HEK293 (cell line): ENCODE data around the gene HIPK2.

Experiments
- CTCF ChIA-PET: fragments of 350-600 bp; formaldehyde crosslinking; extraction: SDS; loops from one replicate; lab custom pipeline; 2021; ENCODE audit warnings: antibody characterized with exemption; lab: Yijun Ruan, JAX
- POLR2A ChIA-PET: fragments of 300-600 bp; formaldehyde crosslinking; extraction: SDS; loops from one replicate; lab custom pipeline; 2020; ENCODE audit warnings: antibody characterized with exemption, inconsistent platforms; lab: Yijun Ruan, JAX
- H3K27ac ChIP-seq: fragments of 200-500 bp; sonication (Bioruptor generic); 2 replicates; pipeline ENCODE4 v1.5.1; 2014; ENCODE audit warnings: low read depth, low read length, control low read depth, inconsistent platforms; ENCODE audit errors: extremely low read depth
- H3K36me3 ChIP-seq, 2 experiments: fragments of 200-500 bp in 1 of 2; sonication (Bioruptor generic) in 1 of 2; 1 replicate in 1 of 2; 2 replicates in 1 of 2; pipeline ENCODE4 v1.5.1; 2014 to 2017; ENCODE audit warnings: inconsistent platforms in 2 of 2, low read length in 2 of 2; ENCODE audit not compliant: control insufficient read depth in 2 of 2, insufficient read depth in 1 of 2
- H3K4me1 ChIP-seq: fragments of 200-500 bp; sonication (Bioruptor generic); 2 replicates; pipeline ENCODE4 v1.5.1; 2014; ENCODE audit warnings: mild to moderate bottlenecking, low read length, inconsistent platforms; ENCODE audit not compliant: control insufficient read depth, insufficient read depth
- H3K4me3 ChIP-seq: 2 replicates; pipeline ENCODE4 v1.5.1; 2011; ENCODE audit warnings: low read depth, mild to moderate bottlenecking, control low read depth, low read length, moderate library complexity
- H3K9me3 ChIP-seq: fragments of 200-500 bp; sonication (Bioruptor generic); 2 replicates; pipeline ENCODE4 v1.5.1; 2014; ENCODE audit warnings: low read depth, low read length, inconsistent platforms; ENCODE audit not compliant: control insufficient read depth, insufficient read depth
- AEBP2 ChIP-seq: fragments of 450-650 bp; formaldehyde crosslinking; IDR thresholded peaks from 2 replicates; pipeline ENCODE4 v1.5.1; 2016; ENCODE audit warnings: missing biosample characterization, missing genetic modification characterization, borderline replicate concordance
- KLF1 ChIP-seq: fragments of 450-650 bp; formaldehyde crosslinking; IDR thresholded peaks from 2 replicates; pipeline ENCODE4 v1.5.1; 2016; ENCODE audit warnings: missing biosample characterization, missing genetic modification characterization
- KLF9 ChIP-seq: fragments of 450-650 bp; formaldehyde crosslinking; IDR thresholded peaks from 2 replicates; pipeline ENCODE4 v1.5.1; 2016; ENCODE audit warnings: missing biosample characterization, missing genetic modification characterization, low read depth
- OSR2 ChIP-seq: fragments of 450-650 bp; formaldehyde crosslinking; IDR thresholded peaks from 2 replicates; pipeline ENCODE4 v1.5.1; 2016; ENCODE audit warnings: missing biosample characterization, missing genetic modification characterization
- REPIN1 ChIP-seq: fragments of 450-650 bp; formaldehyde crosslinking; IDR thresholded peaks from 2 replicates; pipeline ENCODE4 v1.5.1; 2017; ENCODE audit warnings: missing biosample characterization, missing genetic modification characterization, low read depth
- ZFP37 ChIP-seq: fragments of 450-650 bp; formaldehyde crosslinking; IDR thresholded peaks from 2 replicates; pipeline ENCODE4 v1.5.1; 2016; ENCODE audit warnings: missing biosample characterization, missing genetic modification characterization
- ZIC2 ChIP-seq: fragments of 450-650 bp; formaldehyde crosslinking; IDR thresholded peaks from 2 replicates; pipeline ENCODE4 v1.5.1; 2016; ENCODE audit warnings: missing biosample characterization, missing genetic modification characterization
- ZNF175 ChIP-seq: fragments of 450-650 bp; formaldehyde crosslinking; IDR thresholded peaks from 2 replicates; pipeline ENCODE4 v1.5.1; 2016; ENCODE audit warnings: missing biosample characterization, missing genetic modification characterization
- ZNF302 ChIP-seq: fragments of 450-650 bp; formaldehyde crosslinking; IDR thresholded peaks from 2 replicates; pipeline ENCODE4 v1.5.1; 2016; ENCODE audit warnings: missing biosample characterization, missing genetic modification characterization, low read depth
- ZNF366 ChIP-seq: fragments of 450-650 bp; formaldehyde crosslinking; conservative IDR thresholded peaks from 2 replicates; pipeline ENCODE4 v1.5.1; 2016; ENCODE audit warnings: missing biosample characterization, missing genetic modification characterization
- ZNF48 ChIP-seq: fragments of 450-650 bp; formaldehyde crosslinking; IDR thresholded peaks from 2 replicates; pipeline ENCODE4 v1.5.1; 2016; ENCODE audit warnings: missing biosample characterization, missing genetic modification characterization
- ZNF521 ChIP-seq: fragments of 450-650 bp; formaldehyde crosslinking; IDR thresholded peaks from 2 replicates; pipeline ENCODE4 v1.5.1; 2017; ENCODE audit warnings: missing biosample characterization, mild to moderate bottlenecking, missing genetic modification characterization
- ZNF558 ChIP-seq: fragments of 450-650 bp; formaldehyde crosslinking; IDR thresholded peaks from 2 replicates; pipeline ENCODE4 v1.5.1; 2016; ENCODE audit warnings: missing biosample characterization, missing genetic modification characterization
- ZNF624 ChIP-seq: fragments of 450-650 bp; formaldehyde crosslinking; IDR thresholded peaks from 2 replicates; pipeline ENCODE4 v1.5.1; 2017; ENCODE audit warnings: missing biosample characterization, missing genetic modification characterization
- ZNF639 ChIP-seq: fragments of 450-650 bp; formaldehyde crosslinking; IDR thresholded peaks from 2 replicates; pipeline ENCODE4 v1.5.1; 2016; ENCODE audit warnings: missing biosample characterization, missing genetic modification characterization
- ZNF692 ChIP-seq: fragments of 450-650 bp; formaldehyde crosslinking; IDR thresholded peaks from 2 replicates; pipeline ENCODE4 v1.5.1; 2016; ENCODE audit warnings: missing biosample characterization, missing genetic modification characterization
- TF ChIP-seq, protein P1 (sequence below): fragments of 450-650 bp; formaldehyde crosslinking; IDR thresholded peaks from 2 replicates; pipeline ENCODE4 v1.5.1; 2016; ENCODE audit warnings: missing biosample characterization, missing genetic modification characterization
- TF ChIP-seq, protein P2 (sequence below): fragments of 450-650 bp; IDR thresholded peaks from 2 replicates; pipeline ENCODE4 v1.5.1; 2018; ENCODE audit warnings: missing biosample characterization, missing genetic modification characterization
- TF ChIP-seq, protein P3 (sequence below): fragments of 450-650 bp; IDR thresholded peaks from 2 replicates; pipeline ENCODE4 v1.5.1; 2018; ENCODE audit warnings: missing biosample characterization, mild to moderate bottlenecking, missing genetic modification characterization
- TF ChIP-seq, protein P4 (sequence below): fragments of 450-650 bp; formaldehyde crosslinking; IDR thresholded peaks from 2 replicates; pipeline ENCODE4 v1.5.1; 2016; ENCODE audit warnings: missing biosample characterization, missing genetic modification characterization

Gene HIPK2

GRCh38 chr7:139661903-139662302 lies 115.9 kb downstream of the HIPK2 start:
- ChIA-PET POLR2A (no interaction called here), CTCF (interaction anchor here (0.7 to 3.2 kb wide), 2 partner anchors 16 to 299 kb away, joined by 3 to 26 read pairs; no protein-coding TSS in a partner anchor)
- H3K36me3 ChIP-seq, result no peaks in the 10 kb centered on the region

More at GRCh38 chr7:139661903-139662302, 115.9 kb downstream of the HIPK2 start:
- H3K4me3 ChIP-seq, result no peak overlapping the region
- TF ChIP-seq, protein P1, sequence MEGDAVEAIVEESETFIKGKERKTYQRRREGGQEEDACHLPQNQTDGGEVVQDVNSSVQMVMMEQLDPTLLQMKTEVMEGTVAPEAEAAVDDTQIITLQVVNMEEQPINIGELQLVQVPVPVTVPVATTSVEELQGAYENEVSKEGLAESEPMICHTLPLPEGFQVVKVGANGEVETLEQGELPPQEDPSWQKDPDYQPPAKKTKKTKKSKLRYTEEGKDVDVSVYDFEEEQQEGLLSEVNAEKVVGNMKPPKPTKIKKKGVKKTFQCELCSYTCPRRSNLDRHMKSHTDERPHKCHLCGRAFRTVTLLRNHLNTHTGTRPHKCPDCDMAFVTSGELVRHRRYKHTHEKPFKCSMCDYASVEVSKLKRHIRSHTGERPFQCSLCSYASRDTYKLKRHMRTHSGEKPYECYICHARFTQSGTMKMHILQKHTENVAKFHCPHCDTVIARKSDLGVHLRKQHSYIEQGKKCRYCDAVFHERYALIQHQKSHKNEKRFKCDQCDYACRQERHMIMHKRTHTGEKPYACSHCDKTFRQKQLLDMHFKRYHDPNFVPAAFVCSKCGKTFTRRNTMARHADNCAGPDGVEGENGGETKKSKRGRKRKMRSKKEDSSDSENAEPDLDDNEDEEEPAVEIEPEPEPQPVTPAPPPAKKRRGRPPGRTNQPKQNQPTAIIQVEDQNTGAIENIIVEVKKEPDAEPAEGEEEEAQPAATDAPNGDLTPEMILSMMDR (tag by site-specific recombination), result no peak
- TF ChIP-seq, protein P2, sequence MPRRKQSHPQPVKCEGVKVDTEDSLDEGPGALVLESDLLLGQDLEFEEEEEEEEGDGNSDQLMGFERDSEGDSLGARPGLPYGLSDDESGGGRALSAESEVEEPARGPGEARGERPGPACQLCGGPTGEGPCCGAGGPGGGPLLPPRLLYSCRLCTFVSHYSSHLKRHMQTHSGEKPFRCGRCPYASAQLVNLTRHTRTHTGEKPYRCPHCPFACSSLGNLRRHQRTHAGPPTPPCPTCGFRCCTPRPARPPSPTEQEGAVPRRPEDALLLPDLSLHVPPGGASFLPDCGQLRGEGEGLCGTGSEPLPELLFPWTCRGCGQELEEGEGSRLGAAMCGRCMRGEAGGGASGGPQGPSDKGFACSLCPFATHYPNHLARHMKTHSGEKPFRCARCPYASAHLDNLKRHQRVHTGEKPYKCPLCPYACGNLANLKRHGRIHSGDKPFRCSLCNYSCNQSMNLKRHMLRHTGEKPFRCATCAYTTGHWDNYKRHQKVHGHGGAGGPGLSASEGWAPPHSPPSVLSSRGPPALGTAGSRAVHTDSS (tag by site-specific recombination), result no peak
- TF ChIP-seq AEBP2 (no peak), OSR2 (tag by site-specific recombination) (no peak), ZIC2 (no peak), ZNF48 (tag by site-specific recombination) (no peak), ZNF639 (tag by site-specific recombination) (no peak), ZNF521 (tag by site-specific recombination) (no peak), ZNF366 (tag by site-specific recombination) (no peak), ZNF692 (no peak), ZNF558 (tag by site-specific recombination) (no peak), REPIN1 (tag by site-specific recombination) (no peak), KLF9 (tag by site-specific recombination) (no peak), ZNF302 (tag by site-specific recombination) (no peak), ZFP37 (tag by site-specific recombination) (no peak), ZNF624 (no peak), KLF1 (tag by site-specific recombination) (no peak), ZNF175 (tag by site-specific recombination) (no peak)
- TF ChIP-seq, protein P3, sequence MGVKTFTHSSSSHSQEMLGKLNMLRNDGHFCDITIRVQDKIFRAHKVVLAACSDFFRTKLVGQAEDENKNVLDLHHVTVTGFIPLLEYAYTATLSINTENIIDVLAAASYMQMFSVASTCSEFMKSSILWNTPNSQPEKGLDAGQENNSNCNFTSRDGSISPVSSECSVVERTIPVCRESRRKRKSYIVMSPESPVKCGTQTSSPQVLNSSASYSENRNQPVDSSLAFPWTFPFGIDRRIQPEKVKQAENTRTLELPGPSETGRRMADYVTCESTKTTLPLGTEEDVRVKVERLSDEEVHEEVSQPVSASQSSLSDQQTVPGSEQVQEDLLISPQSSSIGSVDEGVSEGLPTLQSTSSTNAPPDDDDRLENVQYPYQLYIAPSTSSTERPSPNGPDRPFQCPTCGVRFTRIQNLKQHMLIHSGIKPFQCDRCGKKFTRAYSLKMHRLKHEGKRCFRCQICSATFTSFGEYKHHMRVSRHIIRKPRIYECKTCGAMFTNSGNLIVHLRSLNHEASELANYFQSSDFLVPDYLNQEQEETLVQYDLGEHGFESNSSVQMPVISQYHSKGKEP (tag by site-specific recombination), result no peak
- TF ChIP-seq, protein P4, sequence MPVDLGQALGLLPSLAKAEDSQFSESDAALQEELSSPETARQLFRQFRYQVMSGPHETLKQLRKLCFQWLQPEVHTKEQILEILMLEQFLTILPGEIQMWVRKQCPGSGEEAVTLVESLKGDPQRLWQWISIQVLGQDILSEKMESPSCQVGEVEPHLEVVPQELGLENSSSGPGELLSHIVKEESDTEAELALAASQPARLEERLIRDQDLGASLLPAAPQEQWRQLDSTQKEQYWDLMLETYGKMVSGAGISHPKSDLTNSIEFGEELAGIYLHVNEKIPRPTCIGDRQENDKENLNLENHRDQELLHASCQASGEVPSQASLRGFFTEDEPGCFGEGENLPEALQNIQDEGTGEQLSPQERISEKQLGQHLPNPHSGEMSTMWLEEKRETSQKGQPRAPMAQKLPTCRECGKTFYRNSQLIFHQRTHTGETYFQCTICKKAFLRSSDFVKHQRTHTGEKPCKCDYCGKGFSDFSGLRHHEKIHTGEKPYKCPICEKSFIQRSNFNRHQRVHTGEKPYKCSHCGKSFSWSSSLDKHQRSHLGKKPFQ (tag by site-specific recombination), result no peak
- no peak overlapping the region for H3K27ac ChIP-seq
- no peaks in the 10 kb centered on the region for H3K9me3 ChIP-seq
- H3K4me1 ChIP-seq, result no peaks in the 10 kb centered on the region
